Spinal cord (tissue), 10 donors: Measurements from ENCODE around the gene COIL. TPM values are rescaled to one million over a fixed set of nuclear protein-coding genes. Genes with fewer than 3 reads are reported as not detected.

Experiments used
- DNase-seq, 6 donors: peaks; one replicate each; pipeline versions ENCODE4 v3.0.0 to v3.0.0-alpha.2; 2013 to 2015; ENCODE audit warnings: low spot score in 6 of 6, low read depth in 4 of 6
- H3K27ac ChIP-seq: one replicate; pipeline ENCODE4 v1.5.1; 2013; ENCODE audit warnings: low read depth, low read length, control low read depth
- H3K27me3 ChIP-seq: one replicate; pipeline ENCODE4 v1.6.1; 2013; ENCODE audit warnings: low read length; ENCODE audit not compliant: control insufficient read depth, insufficient read depth
- H3K36me3 ChIP-seq: one replicate; pipeline ENCODE4 v1.6.1; 2013; ENCODE audit warnings: low read length; ENCODE audit not compliant: control insufficient read depth, insufficient read depth
- H3K4me1 ChIP-seq: one replicate; pipeline ENCODE4 v1.6.1; 2013; ENCODE audit warnings: low read length; ENCODE audit not compliant: control insufficient read depth, insufficient read depth
- H3K4me3 ChIP-seq: one replicate; pipeline ENCODE4 v1.5.1; 2013; ENCODE audit warnings: low read depth, low read length, control low read depth
- H3K9me3 ChIP-seq: one replicate; pipeline ENCODE4 v1.6.1; 2013; ENCODE audit warnings: low read length; ENCODE audit not compliant: control insufficient read depth, insufficient read depth
- WGBS: methylation state at CpG from one replicate; pipeline ENCODE4 v1.1.5; 2013; ENCODE audit warnings: missing lambda C conversion rate; ENCODE audit not compliant: insufficient coverage; 5-methylcytosine and 5-hydroxymethylcytosine counted together
- polyA plus RNA-seq, 2 donors: library from polyadenylated mRNA; unstranded; fragments of 120-200 nt; gene quantifications; one replicate each; pipeline ENCODE4 v1.2.1, GENCODE V29; 2013; ENCODE audit not compliant: insufficient read length in 2 of 2
- total RNA-seq, 2 donors: library from RNA; depleted of rRNA in 1 of 2; stranded (reverse); fragments of 120-200 nt in 1 of 2; fragments of >200 nt in 1 of 2; gene quantifications; one replicate each; pipeline versions ENCODE4 v1.2.3 to v1.2.4, GENCODE V29; 2013 to 2014
- donor health status: healthy.

The COIL gene
- total and polyA plus RNA-seq, 4 donors, result 20.4 to 22.1 (median 21.2) TPM

DNA sequence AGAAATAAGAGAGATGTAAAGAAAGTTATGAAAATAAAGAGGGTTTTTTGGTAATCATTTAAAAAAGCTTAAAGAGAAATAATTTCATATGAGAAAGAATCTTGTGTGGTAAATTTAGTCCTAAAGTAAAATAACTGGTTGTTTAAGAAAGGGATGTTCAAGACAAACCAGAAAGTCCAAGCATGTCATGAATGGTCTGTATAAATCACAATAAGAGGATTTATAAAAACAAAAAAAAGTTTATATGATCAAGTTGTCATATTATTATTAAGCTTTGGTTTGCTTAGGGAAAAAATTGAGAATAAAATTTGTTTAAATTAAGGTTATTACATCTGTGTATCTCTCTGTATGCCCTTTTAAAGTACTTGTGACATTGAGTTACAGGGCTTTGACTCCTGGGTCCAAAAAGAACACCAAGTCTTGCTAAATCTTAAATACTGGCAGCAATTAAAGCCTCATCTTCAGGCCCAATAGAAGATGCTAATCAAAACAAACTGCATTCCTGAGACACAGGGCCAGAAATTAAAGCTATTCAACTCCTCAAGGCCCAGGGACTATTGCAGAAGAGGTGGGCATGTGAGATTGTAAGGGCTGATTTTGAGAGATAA lies 31.4 kb downstream of the COIL start:
- Histone ChIP-seq H3K4me3 (no peak overlapping the region), H3K27ac (no peak overlapping the region)
- DNase-seq, result no peak

DNA sequence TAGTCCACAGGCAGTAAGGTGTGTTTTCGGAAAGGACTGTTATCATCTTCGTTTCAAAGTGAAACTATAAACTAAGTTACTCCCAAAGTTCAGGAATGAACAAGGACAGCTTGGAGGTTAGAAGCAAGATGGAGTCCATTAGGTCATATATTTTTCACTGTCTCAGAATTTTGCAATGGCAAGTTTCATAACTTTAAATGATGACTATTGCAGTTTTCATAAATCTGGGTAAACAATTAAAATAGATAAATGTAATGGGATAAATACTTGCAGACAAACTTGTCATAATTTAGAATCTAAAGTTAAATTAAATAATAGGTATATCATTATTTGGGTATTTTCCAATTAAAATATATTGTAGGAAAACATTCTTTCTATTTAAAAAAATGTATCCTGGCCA lies 32.3 kb downstream of the COIL start:
- Histone ChIP-seq H3K27me3 (no peaks in the 10 kb centered on the region), H3K4me1 (no peaks in the 10 kb centered on the region), H3K4me3 (no peak overlapping the region), H3K9me3 (peaks cover 5% of the 10 kb centered on the region), H3K27ac (no peak overlapping the region), H3K36me3 (peaks cover 5% of the 10 kb centered on the region)
- DNase-seq, result no peak
- WGBS, result 100% methylated on average over 1 of the region's 2 CpGs

More for the DNA sequence above, 31.4 kb downstream of the COIL start:
- peaks cover 6% of the 10 kb centered on the region for H3K36me3 ChIP-seq
- H3K4me1 ChIP-seq, result no peaks in the 10 kb centered on the region
- no peaks in the 10 kb centered on the region for H3K27me3 ChIP-seq
- H3K9me3 ChIP-seq, result peaks cover 5% of the 10 kb centered on the region

DNA sequence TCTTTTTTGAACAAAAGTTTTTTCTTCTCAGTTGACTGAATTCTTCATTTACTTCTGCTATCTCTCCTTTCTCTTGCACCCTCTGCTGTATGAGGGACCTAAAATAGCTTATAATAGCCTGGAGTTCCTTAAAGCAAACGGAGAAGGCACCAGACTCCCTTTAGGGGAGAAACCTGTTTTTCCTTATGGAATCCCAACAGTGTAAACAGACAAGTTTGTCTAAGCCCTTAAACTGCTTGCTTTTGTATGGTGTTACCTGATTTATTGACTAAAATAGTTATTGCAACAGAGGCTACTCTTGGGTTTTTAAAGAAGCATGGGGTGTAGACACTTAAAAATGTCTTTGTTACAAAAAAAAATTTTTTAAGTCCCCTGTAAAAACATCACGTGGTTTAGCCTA lies 34.1 kb downstream of the COIL start:
- no peak for DNase-seq
- Histone ChIP-seq H3K27me3 (no peaks in the 10 kb centered on the region), H3K4me1 (no peaks in the 10 kb centered on the region), H3K9me3 (peaks cover 5% of the 10 kb centered on the region), H3K27ac (no peak overlapping the region), H3K4me3 (no peak overlapping the region), H3K36me3 (no peaks in the 10 kb centered on the region)
- WGBS, result 57% methylated on average over 1 of the region's 2 CpGs

DNA sequence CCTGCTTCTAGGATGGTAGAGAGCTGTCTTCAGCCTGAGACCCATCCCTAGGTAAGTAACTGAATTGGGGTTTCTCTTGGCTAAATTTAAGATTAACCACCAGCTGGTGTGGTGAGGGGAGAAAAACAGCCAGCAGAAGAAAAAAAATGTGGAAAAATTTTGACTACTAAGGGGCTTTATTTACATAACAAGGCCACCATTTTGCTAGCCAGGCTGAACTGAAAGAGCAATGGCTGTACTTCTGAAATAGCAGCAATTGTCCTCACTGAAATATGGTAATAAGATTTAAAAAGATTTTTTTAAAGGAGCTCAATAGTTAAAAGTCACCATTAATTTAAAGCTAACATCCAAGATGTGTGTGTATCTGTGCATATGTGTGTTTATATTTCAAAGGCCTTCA lies 34.6 kb downstream of the COIL start:
- H3K4me1 ChIP-seq, result no peaks in the 10 kb centered on the region

DNA sequence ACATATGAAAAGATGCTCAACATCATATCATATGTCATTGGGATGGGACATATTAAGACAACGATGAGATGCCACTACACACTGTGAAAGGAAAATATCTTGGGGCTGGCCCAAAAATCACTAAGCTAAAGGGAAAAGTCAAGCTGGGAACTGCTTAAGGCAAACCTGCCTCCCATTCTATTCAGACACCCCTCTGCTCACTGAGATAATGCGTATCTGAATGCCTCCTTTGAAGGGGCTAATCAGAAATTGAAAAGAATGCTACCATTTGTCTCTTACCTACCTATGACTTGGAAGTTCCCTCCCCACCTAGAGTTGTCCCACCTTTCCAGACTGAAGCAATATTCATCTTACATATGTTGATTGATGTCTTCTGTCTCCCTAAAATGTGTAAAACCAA lies 35.8 kb downstream of the COIL start:
- no peaks in the 10 kb centered on the region for H3K27me3 ChIP-seq
- DNase-seq, result no peak

More for the DNA sequence above, 34.6 kb downstream of the COIL start:
- Histone ChIP-seq H3K27me3 (no peaks in the 10 kb centered on the region), H3K36me3 (no peaks in the 10 kb centered on the region), H3K9me3 (peaks cover 5% of the 10 kb centered on the region), H3K4me3 (no peak overlapping the region), H3K27ac (no peak overlapping the region)
- DNase-seq, result no peak

DNA sequence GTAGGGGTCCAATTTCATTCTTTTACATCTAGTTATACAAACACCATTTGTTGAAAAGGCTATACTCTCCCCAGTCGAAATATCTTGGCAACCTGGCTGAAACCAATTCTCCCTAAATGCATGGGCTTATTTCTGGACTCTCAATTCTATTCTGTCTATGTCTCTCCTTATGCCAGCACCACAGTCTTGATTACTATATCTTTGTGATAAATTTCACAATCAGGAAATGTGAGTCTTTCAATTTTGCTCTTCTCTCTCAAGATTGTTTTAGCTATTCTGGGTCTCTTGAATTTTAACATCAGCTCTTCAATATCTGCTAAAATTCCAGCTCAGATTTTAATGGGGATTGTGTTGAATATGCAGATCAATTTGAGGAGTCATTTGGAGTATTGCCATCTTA lies 41.1 kb downstream of the COIL start:
- peaks cover 2% of the 10 kb centered on the region for H3K9me3 ChIP-seq
- H3K27me3 ChIP-seq, result no peaks in the 10 kb centered on the region
- DNase-seq, result no peak
- H3K27ac ChIP-seq, result no peak overlapping the region
- WGBS, result no CpG with 5 or more reads among the region's 1 CpG
- H3K36me3 ChIP-seq, result no peaks in the 10 kb centered on the region
- H3K4me1 ChIP-seq, result no peaks in the 10 kb centered on the region
- H3K4me3 ChIP-seq, result no peak overlapping the region

More for the DNA sequence above, 35.8 kb downstream of the COIL start:
- Histone ChIP-seq H3K4me1 (no peaks in the 10 kb centered on the region), H3K4me3 (no peak overlapping the region), H3K27ac (no peak overlapping the region), H3K9me3 (peaks cover 5% of the 10 kb centered on the region), H3K36me3 (no peaks in the 10 kb centered on the region)
- 100% methylated on average over 1 of the region's 2 CpGs for WGBS

DNA sequence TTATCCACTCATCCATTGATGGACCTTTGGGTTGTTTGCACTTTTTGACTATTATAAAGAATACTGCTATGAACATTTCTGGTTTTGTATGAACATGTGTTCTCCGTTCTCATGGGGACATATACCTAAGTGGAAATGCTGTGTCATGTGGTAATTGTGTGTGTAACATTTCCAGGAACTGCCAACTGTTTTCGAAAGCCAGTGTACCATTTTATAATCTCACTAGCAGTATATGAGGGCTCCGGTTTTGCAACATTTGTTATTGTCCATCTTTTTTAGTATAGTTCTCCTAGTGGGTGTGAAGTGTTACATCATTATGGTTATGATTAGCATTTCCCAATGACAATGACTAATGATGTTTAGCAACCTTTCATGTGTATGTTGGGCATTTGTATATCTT lies 41.9 kb downstream of the COIL start:
- no CpG with 5 or more reads among the region's 3 CpGs for WGBS
- Histone ChIP-seq H3K27ac (no peak overlapping the region), H3K4me1 (no peaks in the 10 kb centered on the region), H3K4me3 (no peak overlapping the region), H3K36me3 (no peaks in the 10 kb centered on the region), H3K27me3 (no peaks in the 10 kb centered on the region), H3K9me3 (peaks cover 2% of the 10 kb centered on the region)
- DNase-seq, result no peak

DNA sequence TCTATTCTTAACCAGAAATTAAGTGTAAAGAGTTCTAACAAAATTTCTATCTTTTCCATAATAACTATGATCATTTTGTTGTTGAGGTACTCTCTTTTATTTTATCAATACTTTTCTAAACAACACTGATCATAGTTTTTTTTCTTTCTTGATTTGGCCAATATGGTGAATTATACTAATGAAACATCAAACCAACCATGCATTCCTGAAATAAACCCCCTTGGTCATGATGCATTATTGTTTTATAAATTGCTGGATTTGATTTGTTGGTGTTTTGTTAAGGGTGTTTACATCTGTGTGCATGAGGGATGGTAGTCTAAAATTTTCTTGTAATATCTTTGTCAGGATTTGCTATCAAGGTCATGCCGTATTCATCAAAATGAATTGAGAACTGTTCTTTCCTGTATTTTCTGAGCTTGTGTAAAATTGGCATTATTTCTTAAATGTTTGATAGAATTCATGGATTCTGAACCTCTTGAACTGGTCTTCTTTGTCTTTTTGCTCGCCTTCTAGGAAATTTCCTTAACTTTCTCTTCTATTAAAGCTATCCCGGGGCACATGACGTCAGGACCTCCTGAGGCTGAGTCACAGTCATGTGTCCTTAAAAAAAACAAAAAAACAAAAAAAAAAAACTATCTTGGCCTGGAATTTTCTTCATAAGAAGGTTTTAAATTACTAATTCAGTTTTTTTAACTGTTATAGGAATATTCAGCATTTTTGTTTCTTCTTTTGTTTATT lies 43.1 kb downstream of the COIL start:
- Histone ChIP-seq H3K27ac (no peak overlapping the region), H3K27me3 (peaks cover 4% of the 10 kb centered on the region), H3K4me1 (peaks cover 11% of the 10 kb centered on the region), H3K9me3 (peaks cover 2% of the 10 kb centered on the region), H3K36me3 (no peaks in the 10 kb centered on the region), H3K4me3 (no peak overlapping the region)
- no CpG with 5 or more reads among the region's 4 CpGs for WGBS
- DNase-seq, result no peak

DNA sequence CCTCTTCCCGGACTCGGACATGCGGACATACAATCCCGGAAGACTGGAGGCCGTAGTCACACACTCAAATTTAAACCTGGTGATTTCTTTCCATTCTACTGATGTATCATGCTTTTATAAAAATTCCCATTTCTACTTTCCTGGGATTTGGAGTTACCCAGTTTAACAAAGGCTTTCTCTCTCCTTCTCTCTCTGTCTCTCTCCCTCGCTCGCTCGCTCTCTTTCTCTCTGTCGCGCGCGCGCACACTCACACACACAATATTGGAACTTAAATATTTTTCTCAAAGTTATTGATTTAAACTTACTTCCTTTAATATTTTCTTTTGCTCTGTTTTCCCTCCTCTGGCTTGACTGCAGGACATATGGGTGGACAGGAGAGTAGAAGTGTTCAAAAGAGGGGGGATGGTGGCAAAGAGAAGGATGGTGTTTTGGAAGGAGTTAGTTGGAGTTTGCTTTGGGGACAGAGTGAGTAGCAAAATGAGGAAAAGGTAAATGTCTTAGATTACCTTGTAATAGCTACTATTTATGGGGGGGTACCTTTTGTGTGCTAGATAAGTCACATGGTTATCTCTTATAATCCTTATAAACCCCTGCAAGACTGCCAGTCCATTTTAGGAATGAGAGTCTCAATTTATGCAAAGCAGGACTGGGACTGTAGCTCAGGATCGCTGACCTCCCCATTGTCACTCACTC lies 46.1 kb downstream of the COIL start:
- H3K27me3 ChIP-seq, result peaks cover 4% of the 10 kb centered on the region
- peak overlapping the region; percentile 84 for H3K4me3 ChIP-seq
- 7% methylated on average over 9 of the region's 14 CpGs for WGBS
- DNase-seq, result peak in 1 of 6 donors; percentile 32
- no peak overlapping the region for H3K27ac ChIP-seq
- no peaks in the 10 kb centered on the region for H3K36me3 ChIP-seq
- peaks cover 12% of the 10 kb centered on the region for H3K4me1 ChIP-seq
- H3K9me3 ChIP-seq, result peaks cover 2% of the 10 kb centered on the region
